Measurements from ENCODE around the gene GCC2. TPM values are rescaled to one million over a fixed set of nuclear protein-coding genes. Genes with fewer than 3 reads are reported as not detected.

The GCC2 gene
- total and polyA plus RNA-seq, 11 donors = 6.4 to 39.5 (median 25.0) TPM

DNA sequence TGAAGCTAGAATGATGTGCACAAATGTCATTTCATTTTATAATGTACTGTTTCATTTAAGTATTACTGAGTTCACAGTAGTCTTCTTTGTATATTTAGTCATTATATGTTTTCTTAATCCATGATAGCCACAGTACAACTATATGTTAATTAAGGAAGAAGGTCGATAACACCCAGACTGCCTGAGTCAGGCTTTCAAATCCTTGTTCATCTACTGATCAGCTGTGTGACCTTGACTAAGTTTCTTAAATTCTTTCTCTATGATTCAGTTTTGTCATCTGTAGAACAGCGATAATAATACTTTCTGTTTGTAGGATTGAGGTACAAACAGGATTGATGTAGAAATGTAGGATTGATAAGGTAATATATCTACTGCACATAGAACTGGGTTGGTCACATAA is 5.4 kb downstream of the GCC2 start:
- Histone ChIP-seq H3K36me3 (peaks cover 0 to 82% (median 73%) of the 10 kb centered on the region in 9 donors), H3K27ac (no peak overlapping the region), H3K9me3 (peaks cover 0 to 34% (median 3%) of the 10 kb centered on the region in 12 donors), H3K4me1 (peaks cover 0 to 17% (median 4%) of the 10 kb centered on the region in 12 donors), H3K27me3 (no peaks in the 10 kb centered on the region), H3K4me3 (no peak overlapping the region)
- DNase-seq = no peak
- TF ChIP-seq POLR2A (IDR thresholded peaks at IDR 0.05) = no peak
- TF ChIP-seq, protein P1, sequence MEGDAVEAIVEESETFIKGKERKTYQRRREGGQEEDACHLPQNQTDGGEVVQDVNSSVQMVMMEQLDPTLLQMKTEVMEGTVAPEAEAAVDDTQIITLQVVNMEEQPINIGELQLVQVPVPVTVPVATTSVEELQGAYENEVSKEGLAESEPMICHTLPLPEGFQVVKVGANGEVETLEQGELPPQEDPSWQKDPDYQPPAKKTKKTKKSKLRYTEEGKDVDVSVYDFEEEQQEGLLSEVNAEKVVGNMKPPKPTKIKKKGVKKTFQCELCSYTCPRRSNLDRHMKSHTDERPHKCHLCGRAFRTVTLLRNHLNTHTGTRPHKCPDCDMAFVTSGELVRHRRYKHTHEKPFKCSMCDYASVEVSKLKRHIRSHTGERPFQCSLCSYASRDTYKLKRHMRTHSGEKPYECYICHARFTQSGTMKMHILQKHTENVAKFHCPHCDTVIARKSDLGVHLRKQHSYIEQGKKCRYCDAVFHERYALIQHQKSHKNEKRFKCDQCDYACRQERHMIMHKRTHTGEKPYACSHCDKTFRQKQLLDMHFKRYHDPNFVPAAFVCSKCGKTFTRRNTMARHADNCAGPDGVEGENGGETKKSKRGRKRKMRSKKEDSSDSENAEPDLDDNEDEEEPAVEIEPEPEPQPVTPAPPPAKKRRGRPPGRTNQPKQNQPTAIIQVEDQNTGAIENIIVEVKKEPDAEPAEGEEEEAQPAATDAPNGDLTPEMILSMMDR (IDR thresholded peaks at IDR 0.05) = no peak
- intact Hi-C loops (cut with DNase I) = loop anchor here in 3 of 10 donors (5.0 to 10.0 kb wide), 2 partner anchors 72 to 130 kb away; no protein-coding TSS in a partner anchor
- no peak for ATAC-seq
- WGBS, 4 donors = 96 to 100% (median 98%) methylated on average over 2 of the region's 2 CpGs

- no peaks in the 10 kb centered on the region for H3K27me3 ChIP-seq
- no peak for ATAC-seq
- TF ChIP-seq, protein P1 (IDR thresholded peaks at IDR 0.05) = no peak
- no peak for TF ChIP-seq POLR2A (IDR thresholded peaks at IDR 0.05)
- H3K36me3 ChIP-seq = peaks cover 0 to 88% (median 73%) of the 10 kb centered on the region in 9 donors
- H3K9me3 ChIP-seq = peaks cover 0 to 34% (median 3%) of the 10 kb centered on the region in 12 donors
- no peak overlapping the region for H3K27ac ChIP-seq
- peaks cover 0 to 8% (median 0%) of the 10 kb centered on the region in 12 donors for H3K4me1 ChIP-seq
- intact Hi-C loops (cut with DNase I) = loop anchor here in 2 of 10 donors (10.0 kb wide), 1 partner anchor 129 kb away; no protein-coding TSS in a partner anchor
- H3K4me3 ChIP-seq = no peak overlapping the region
- no peak for DNase-seq
- WGBS, 4 donors = 96 to 100% (median 98%) methylated on average over 1 of the region's 1 CpG
Observed at GRCh38 chr2:108455571-108455970, 6.6 kb downstream of the GCC2 start.

DNA sequence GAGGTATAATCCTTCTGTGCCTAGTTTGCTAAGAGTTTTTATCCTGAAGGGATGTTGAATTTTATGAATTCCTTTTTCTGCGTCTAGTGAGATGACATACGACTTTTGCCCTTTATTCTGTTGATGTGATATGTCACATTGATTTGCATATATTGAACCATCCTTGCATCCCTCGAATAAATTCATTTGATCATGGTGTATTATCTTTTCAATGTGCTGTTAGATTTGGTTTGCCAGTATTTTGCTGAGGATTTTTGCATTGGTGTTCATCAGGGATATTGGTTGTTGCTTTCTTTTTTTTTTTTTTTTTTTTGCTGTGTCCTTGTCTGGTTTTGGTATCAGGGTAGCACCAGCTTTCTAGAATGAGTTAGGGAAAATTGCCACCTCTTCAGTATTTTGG is 9.1 kb downstream of the GCC2 start:
- WGBS, 4 donors = 81 to 99% (median 97%) methylated on average over 3 of the region's 3 CpGs

DNA sequence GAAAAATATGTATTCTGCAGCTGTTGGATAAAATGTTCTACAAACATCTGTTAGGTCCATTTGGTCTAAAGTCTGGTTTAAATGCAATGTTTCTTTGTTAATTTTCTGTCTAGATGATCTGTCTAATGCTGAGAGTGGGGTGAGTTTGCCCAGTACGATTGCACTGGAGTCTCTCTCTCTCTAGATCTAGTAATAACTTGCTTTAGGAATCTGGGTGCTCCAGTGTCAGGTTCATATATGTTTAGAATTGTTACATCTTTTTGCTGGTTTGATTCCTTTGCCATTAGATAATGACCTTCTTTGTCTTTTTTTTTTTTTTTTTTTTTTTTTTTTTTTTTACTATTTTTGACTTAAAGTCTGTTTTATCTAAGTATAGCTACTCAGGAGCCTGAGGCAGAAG is 10.4 kb downstream of the GCC2 start:
- no peak for TF ChIP-seq POLR2A (IDR thresholded peaks at IDR 0.05)
- TF ChIP-seq, protein P1 (IDR thresholded peaks at IDR 0.05) = no peak
- Histone ChIP-seq H3K9me3 (peaks cover 0 to 45% (median 3%) of the 10 kb centered on the region in 12 donors), H3K36me3 (peaks cover 0 to 83% (median 68%) of the 10 kb centered on the region in 9 donors), H3K27ac (no peak overlapping the region), H3K27me3 (no peaks in the 10 kb centered on the region), H3K4me1 (peaks cover 0 to 5% (median 0%) of the 10 kb centered on the region in 12 donors), H3K4me3 (no peak overlapping the region)
- DNase-seq = no peak
- intact Hi-C loops (cut with DNase I) = loop anchor here in 2 of 10 donors (10.0 kb wide), 1 partner anchor 125 kb away; no protein-coding TSS in a partner anchor
- no peak for ATAC-seq
- WGBS, 4 donors = 64 to 80% (median 73%) methylated on average over 1 of the region's 1 CpG

More for the DNA sequence above, 9.1 kb downstream of the GCC2 start:
- Histone ChIP-seq H3K4me3 (no peak overlapping the region), H3K27ac (no peak overlapping the region), H3K36me3 (peaks cover 0 to 83% (median 69%) of the 10 kb centered on the region in 9 donors), H3K9me3 (peaks cover 0 to 41% (median 3%) of the 10 kb centered on the region in 12 donors), H3K27me3 (no peaks in the 10 kb centered on the region), H3K4me1 (peaks cover 0 to 5% (median 0%) of the 10 kb centered on the region in 12 donors)
- intact Hi-C loops (cut with DNase I) = loop anchor here in 2 of 10 donors (10.0 kb wide), 1 partner anchor 127 kb away; no protein-coding TSS in a partner anchor
- DNase-seq = no peak
- TF ChIP-seq POLR2A (IDR thresholded peaks at IDR 0.05) = no peak
- TF ChIP-seq, protein P1 (IDR thresholded peaks at IDR 0.05) = no peak
- ATAC-seq = no peak
